ENCODE measurements around the gene PCDHA1.
"Not testable (repeated sequence)": the region's sequence is repeated elsewhere in the genome, so short reads cannot be mapped to it uniquely, and the experiment has no call there.

The PCDHA1 gene

GRCh38 chr5:140808241-140808888 lies 22.4 kb downstream of the PCDHA1 start:
- not testable (repeated sequence) for DNase-seq (ENCODE audit: low spot score)

GRCh38 chr5:140808889-140809291 lies 22.9 kb downstream of the PCDHA1 start:
- no peak for DNase-seq (ENCODE audit: low spot score)

GRCh38 chr5:140821375-140822280 lies 35.7 kb downstream of the PCDHA1 start, which contains the start of gene PCDHA5:
TSS of gene PCDHA5 (plus strand) at chr5:140821613.
- DNase-seq (ENCODE audit: low spot score) = no peak

- no peak for DNase-seq (ENCODE audit: low spot score)
These were observed 36.3 kb downstream of the PCDHA1 start for GRCh38 chr5:140822281-140822629.

- not testable (repeated sequence) for DNase-seq (ENCODE audit: low spot score)
These were observed 37.0 kb downstream of the PCDHA1 start for GRCh38 chr5:140822969-140823368.

- no peak for DNase-seq (ENCODE audit: low spot score)
These were observed 37.5 kb downstream of the PCDHA1 start for GRCh38 chr5:140823475-140823874.

GRCh38 chr5:140827704-140828361 lies 41.9 kb downstream of the PCDHA1 start, which contains the start of gene PCDHA6:
TSS of gene PCDHA6 (plus strand) at chr5:140827960. CDS start at chr5:140828092, 132 bp downstream.
- DNase-seq (ENCODE audit: low spot score) = no peak

GRCh38 chr5:140828362-140828737 lies 42.4 kb downstream of the PCDHA1 start:
- no peak for DNase-seq (ENCODE audit: low spot score)

- DNase-seq (ENCODE audit: low spot score) = not testable (repeated sequence)
These were observed 43.9 kb downstream of the PCDHA1 start for GRCh38 chr5:140829511-140830501.

GRCh38 chr5:140833993-140834392 lies 48.1 kb downstream of the PCDHA1 start, which contains the start of gene PCDHA7:
TSS of gene PCDHA7 (plus strand) at chr5:140834269. CDS start at chr5:140834384, 115 bp downstream.
- DNase-seq (ENCODE audit: low spot score) = no peak

- not testable (repeated sequence) for DNase-seq (ENCODE audit: low spot score)
These were observed 48.6 kb downstream of the PCDHA1 start for GRCh38 chr5:140834439-140835008.

GRCh38 chr5:140835622-140836510 lies 49.9 kb downstream of the PCDHA1 start:
- DNase-seq (ENCODE audit: low spot score) = no peak

- peak; percentile 52 for DNase-seq (ENCODE audit: low spot score)
These were observed 55.3 kb downstream of the PCDHA1 start, which contains the start of gene PCDHA8 for GRCh38 chr5:140840978-140841962. TSS of gene PCDHA8 (plus strand) at chr5:140841187. CDS start at chr5:140841322, 135 bp downstream.

GRCh38 chr5:140842798-140843733 lies 57.1 kb downstream of the PCDHA1 start:
- DNase-seq (ENCODE audit: low spot score) = no peak

GRCh38 chr5:140848139-140849102 lies 62.5 kb downstream of the PCDHA1 start, which contains the start of gene PCDHA9:
TSS of gene PCDHA9 (plus strand) at chr5:140848382. CDS start at chr5:140848496, 114 bp downstream.
- DNase-seq (ENCODE audit: low spot score) = not testable (repeated sequence)

Measured in SK-N-DZ (cell line).